Upper lobe of left lung (tissue), 6 donors: ENCODE results near the gene FOXA3. TPM values are rescaled to one million over a fixed set of nuclear protein-coding genes. Genes with fewer than 3 reads are reported as not detected.

Source experiments
- ATAC-seq, 2 donors: fragments of 200-7000 bp; cut with Tn5 transposase; one replicate each; pipeline ENCODE4 v1.9.1; 2022; ENCODE audit warnings: mild to moderate bottlenecking in 2 of 2, moderate library complexity in 2 of 2; ENCODE audit not compliant: low FRiP score in 2 of 2
- DNase-seq, 2 donors: peaks; one replicate each; pipeline ENCODE4 v3.0.0-alpha.2; 2019 to 2020
- H3K27ac ChIP-seq, 4 donors: fragments of 200-600 bp; sonication (generic); one replicate each; pipeline ENCODE4 v1.5.1; 2016 to 2019
- H3K27me3 ChIP-seq, 4 donors: fragments of 200-600 bp; sonication (generic); one replicate each; pipeline ENCODE4 v1.5.1; 2017 to 2019
- H3K36me3 ChIP-seq, 4 donors: fragments of 200-600 bp; sonication (generic); one replicate each; pipeline ENCODE4 v1.5.1; 2016 to 2019
- H3K4me1 ChIP-seq, 4 donors: fragments of 200-600 bp; sonication (generic); one replicate each; pipeline ENCODE4 v1.5.1; 2018 to 2019
- H3K4me3 ChIP-seq, 4 donors: fragments of 200-600 bp; sonication (generic); one replicate each; pipeline ENCODE4 v1.5.1; 2017 to 2019; ENCODE audit warnings: mild to moderate bottlenecking in 2 of 4, moderate library complexity in 1 of 4
- H3K9me3 ChIP-seq, 4 donors: fragments of 200-600 bp; sonication (generic); one replicate each; pipeline ENCODE4 v1.5.1; 2018 to 2019
- EP300 ChIP-seq, 4 donors: sonication (generic); formaldehyde crosslinking; IDR thresholded peaks; one replicate each; pipeline ENCODE4 v1.5.1; 2017; ENCODE audit warnings: antibody characterized with exemption in 4 of 4, control low read depth in 2 of 4
- POLR2A ChIP-seq, 4 donors: fragments of 450-650 bp; IDR thresholded peaks; one replicate each; pipeline ENCODE4 v1.5.1; 2016 to 2017; ENCODE audit warnings: antibody characterized with exemption in 4 of 4, mild to moderate bottlenecking in 2 of 4
- POLR2AphosphoS5 ChIP-seq, 2 donors: sonication (generic); formaldehyde crosslinking; IDR thresholded peaks; one replicate each; pipeline ENCODE4 v1.5.1; 2017; ENCODE audit warnings: antibody characterized with exemption in 2 of 2
- WGBS, 2 donors: methylation state at CpG; one replicate each; pipeline ENCODE4 v1.1.5; 2017 to 2018; 5-methylcytosine and 5-hydroxymethylcytosine counted together
- total RNA-seq, 6 donors: library from RNA; depleted of rRNA in 4 of 6; stranded (reverse); fragments of >200 nt in 4 of 6; gene quantifications; one replicate each; pipeline versions ENCODE4 v1.1.0 to v1.2.1, GENCODE V29; 2016 to 2021
- TF ChIP-seq, protein P1 (sequence below), 6 experiments: fragments of 450-650 bp in 4 of 6; fragments of 200-600 bp in 2 of 6; sonication (generic) in 2 of 6; IDR thresholded peaks; one replicate each; pipeline ENCODE4 v1.5.1; 2016 to 2019; ENCODE audit warnings: antibody characterized with exemption in 6 of 6
- donor health status: DM: no; HTN: no; CAD: no; lungs with moderate emphysema.
- donor health status: DM: no; HTN: yes; CAD: no; lungs with severe emphysema.

FOXA3 gene
- total RNA-seq, 6 donors from 2014 or later = 0.46 to 1.2 (median 0.46) TPM; not detected in 3

DNA sequence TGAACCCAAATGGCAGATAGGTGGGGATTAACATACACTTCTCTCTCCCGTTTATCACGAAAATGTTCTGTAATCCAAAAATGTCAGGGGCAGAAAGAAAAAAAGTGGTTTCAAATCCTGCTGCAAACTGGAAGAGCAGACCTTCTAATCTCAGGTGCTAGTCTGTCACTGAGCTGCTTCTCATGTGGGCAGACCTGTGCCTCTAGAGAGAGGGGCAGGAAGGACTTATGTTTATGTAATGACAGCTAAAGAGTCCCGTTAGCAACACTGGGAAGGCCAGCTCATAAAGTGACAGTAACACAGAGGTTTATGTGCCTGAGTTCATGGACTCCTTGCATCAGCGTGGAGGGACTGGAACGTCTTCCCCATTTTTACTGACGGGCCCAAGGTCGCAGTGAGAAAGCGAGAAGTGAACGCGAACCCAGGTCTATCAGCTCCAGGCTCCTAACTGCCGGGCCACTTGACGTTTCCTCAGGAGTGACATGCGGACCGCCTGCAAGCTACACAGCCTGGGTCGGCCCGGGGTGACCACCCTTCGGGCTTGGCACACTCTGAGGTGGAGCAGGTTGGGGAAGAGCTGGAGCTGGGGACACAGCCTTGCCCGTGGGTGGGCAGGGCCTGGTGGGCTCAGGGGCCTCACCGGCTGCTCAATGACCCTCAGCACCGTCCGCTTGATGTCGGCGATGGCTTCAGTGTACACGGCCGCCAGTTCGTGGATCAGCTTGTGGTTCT, 39.4 kb upstream of the FOXA3 start:
- Histone ChIP-seq H3K4me3 (no peak overlapping the region), H3K36me3 (peaks cover 35 to 97% (median 88%) of the 10 kb centered on the region in 4 donors), H3K27ac (no peak overlapping the region), H3K4me1 (no peaks in the 10 kb centered on the region), H3K9me3 (no peaks in the 10 kb centered on the region), H3K27me3 (no peaks in the 10 kb centered on the region)
- WGBS, 2 donors = 83 to 88% methylated on average over 17 to 24 of the region's 26 CpGs
- TF ChIP-seq, protein P1, sequence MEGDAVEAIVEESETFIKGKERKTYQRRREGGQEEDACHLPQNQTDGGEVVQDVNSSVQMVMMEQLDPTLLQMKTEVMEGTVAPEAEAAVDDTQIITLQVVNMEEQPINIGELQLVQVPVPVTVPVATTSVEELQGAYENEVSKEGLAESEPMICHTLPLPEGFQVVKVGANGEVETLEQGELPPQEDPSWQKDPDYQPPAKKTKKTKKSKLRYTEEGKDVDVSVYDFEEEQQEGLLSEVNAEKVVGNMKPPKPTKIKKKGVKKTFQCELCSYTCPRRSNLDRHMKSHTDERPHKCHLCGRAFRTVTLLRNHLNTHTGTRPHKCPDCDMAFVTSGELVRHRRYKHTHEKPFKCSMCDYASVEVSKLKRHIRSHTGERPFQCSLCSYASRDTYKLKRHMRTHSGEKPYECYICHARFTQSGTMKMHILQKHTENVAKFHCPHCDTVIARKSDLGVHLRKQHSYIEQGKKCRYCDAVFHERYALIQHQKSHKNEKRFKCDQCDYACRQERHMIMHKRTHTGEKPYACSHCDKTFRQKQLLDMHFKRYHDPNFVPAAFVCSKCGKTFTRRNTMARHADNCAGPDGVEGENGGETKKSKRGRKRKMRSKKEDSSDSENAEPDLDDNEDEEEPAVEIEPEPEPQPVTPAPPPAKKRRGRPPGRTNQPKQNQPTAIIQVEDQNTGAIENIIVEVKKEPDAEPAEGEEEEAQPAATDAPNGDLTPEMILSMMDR (IDR thresholded peaks at IDR 0.05) = no peak
- no peak for TF ChIP-seq POLR2A (IDR thresholded peaks at IDR 0.05)
- no peak for TF ChIP-seq EP300 (IDR thresholded peaks at IDR 0.05)
- TF ChIP-seq POLR2AphosphoS5 (IDR thresholded peaks at IDR 0.05) = no peak
- ATAC-seq (no peak), DNase-seq (peak in 1 of 2 donors; percentile 70)

DNA sequence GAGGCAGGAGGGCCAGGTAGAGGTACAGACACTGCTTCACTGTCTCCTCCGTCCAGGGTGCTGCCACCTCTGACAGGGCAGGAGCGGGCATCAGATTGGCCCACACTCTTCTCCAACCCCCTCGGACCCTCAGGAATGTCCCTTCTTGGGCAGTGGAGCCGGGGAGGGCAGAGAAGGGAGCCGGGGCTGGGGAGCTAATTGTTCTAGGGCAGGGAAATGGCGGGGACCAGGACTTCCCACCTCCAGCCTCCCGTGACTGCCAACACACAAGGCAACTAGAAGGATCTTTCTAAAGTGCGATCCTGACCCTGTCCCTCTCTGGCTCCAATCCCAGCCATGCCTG, 38.9 kb upstream of the FOXA3 start:
- H3K27me3 ChIP-seq = no peaks in the 10 kb centered on the region
- ATAC-seq (no peak), DNase-seq (no peak)
- H3K9me3 ChIP-seq = no peaks in the 10 kb centered on the region
- H3K27ac ChIP-seq = no peak overlapping the region
- H3K4me3 ChIP-seq = no peak overlapping the region
- no peaks in the 10 kb centered on the region for H3K4me1 ChIP-seq
- peaks cover 40 to 97% (median 89%) of the 10 kb centered on the region in 4 donors for H3K36me3 ChIP-seq
- WGBS, 2 donors = 90 to 94% methylated on average over 8 of the region's 8 CpGs
- TF ChIP-seq, protein P1 (IDR thresholded peaks at IDR 0.05) = no peak
- no peak for TF ChIP-seq POLR2AphosphoS5 (IDR thresholded peaks at IDR 0.05)
- TF ChIP-seq POLR2A (IDR thresholded peaks at IDR 0.05) = no peak
- TF ChIP-seq EP300 (IDR thresholded peaks at IDR 0.05) = no peak

DNA sequence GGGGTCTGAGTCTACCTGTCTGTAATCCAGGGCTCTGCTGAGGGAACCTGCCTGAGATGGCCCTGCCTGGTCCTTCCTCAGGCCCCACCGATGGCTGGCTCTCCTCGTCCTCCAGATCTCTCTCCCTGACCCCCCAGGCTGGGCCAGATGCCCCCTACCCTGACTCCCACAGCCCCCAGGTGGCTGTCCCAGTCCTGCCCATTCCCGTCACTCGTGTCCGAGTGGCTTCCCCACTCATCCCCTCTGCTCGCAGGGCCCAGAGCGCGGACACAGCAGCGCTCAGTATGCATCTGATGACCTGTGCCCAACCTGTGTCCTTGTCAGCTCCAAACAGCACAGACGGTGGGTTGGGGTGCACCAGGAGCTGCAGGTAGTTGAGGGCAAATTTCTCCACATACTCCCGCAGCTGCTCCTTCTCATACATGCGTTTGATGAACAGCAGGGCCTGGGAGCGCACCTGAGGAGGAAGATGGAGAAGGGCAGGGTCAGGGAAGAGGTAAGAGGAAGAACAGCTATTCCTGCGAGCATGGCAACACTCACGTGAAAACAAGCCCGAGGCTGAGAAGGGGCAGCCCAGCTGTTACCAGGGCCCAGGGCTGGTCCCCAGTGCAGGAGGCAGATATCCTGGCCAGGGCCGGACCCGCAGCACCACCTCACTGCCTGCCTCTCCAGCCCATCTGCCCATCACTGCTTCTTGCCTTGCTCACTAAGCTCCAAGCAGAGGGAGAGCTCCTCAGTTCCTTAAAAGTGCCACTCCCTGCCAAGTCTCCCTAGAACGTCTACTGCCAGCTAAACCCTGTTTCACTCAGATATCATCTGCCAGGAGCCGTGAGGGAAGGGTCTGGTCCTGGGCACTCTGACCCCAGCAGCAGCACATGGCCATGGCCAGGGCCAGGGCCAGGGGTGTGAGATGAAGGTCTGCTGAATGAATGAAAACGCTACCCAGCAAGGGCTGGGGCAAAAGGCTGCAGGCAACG, 37.9 kb upstream of the FOXA3 start:
- DNase-seq (peak in 1 of 2 donors; percentile 48), ATAC-seq (no peak)
- H3K27ac ChIP-seq = no peak overlapping the region
- no peaks in the 10 kb centered on the region for H3K27me3 ChIP-seq
- H3K36me3 ChIP-seq = peaks cover 44 to 97% (median 91%) of the 10 kb centered on the region in 4 donors
- WGBS, 2 donors = 88 to 90% methylated on average over 19 to 22 of the region's 22 CpGs
- H3K4me3 ChIP-seq = no peak overlapping the region
- H3K9me3 ChIP-seq = no peaks in the 10 kb centered on the region
- TF ChIP-seq EP300 (IDR thresholded peaks at IDR 0.05) = no peak
- TF ChIP-seq POLR2A (IDR thresholded peaks at IDR 0.05) = no peak
- no peak for TF ChIP-seq POLR2AphosphoS5 (IDR thresholded peaks at IDR 0.05)
- TF ChIP-seq, protein P1 (IDR thresholded peaks at IDR 0.05) = no peak
- H3K4me1 ChIP-seq = no peaks in the 10 kb centered on the region

DNA sequence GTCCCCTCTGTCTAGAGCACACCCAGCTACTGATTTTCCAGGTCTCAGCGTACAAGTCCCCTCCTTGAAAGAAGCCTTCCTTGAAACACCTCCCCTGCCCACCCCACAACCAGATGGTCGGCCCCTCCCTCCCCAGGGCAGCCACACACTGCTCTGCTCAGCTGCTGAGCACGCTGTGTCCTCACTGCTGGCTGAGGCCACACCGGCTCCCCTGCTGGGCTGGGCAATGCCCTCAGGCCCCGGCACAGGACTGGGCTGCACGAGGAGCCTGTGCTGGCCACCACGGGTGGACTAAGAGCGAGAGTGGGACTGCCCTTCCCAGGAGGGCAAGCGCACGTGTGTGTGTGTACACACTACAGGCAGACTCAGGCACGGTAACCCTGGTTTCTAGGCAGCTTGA, 37.2 kb upstream of the FOXA3 start:
- WGBS, 2 donors = 94 to 98% methylated on average over 6 to 10 of the region's 11 CpGs
- Histone ChIP-seq H3K27me3 (no peaks in the 10 kb centered on the region), H3K36me3 (peaks cover 50 to 98% (median 95%) of the 10 kb centered on the region in 4 donors), H3K27ac (no peak overlapping the region), H3K4me1 (no peaks in the 10 kb centered on the region), H3K9me3 (no peaks in the 10 kb centered on the region), H3K4me3 (no peak overlapping the region)
- no peak for ATAC-seq
- peak in 1 of 2 donors; percentile 45 for DNase-seq
- no peak for TF ChIP-seq EP300 (IDR thresholded peaks at IDR 0.05)
- no peak for TF ChIP-seq POLR2AphosphoS5 (IDR thresholded peaks at IDR 0.05)
- TF ChIP-seq POLR2A (IDR thresholded peaks at IDR 0.05) = no peak
- TF ChIP-seq, protein P1 (IDR thresholded peaks at IDR 0.05) = no peak
